ENCODE data around the gene CBLN2.

Gene CBLN2

GRCh38 chr18:72544092-72544886, at the start of gene CBLN2:
TSS of gene CBLN2 (minus strand) at chr18:72544342. CDS start at chr18:72542160, 2,182 bp downstream.
- peak; percentile 96 for DNase-seq (ENCODE audit: low spot score)

- no peak for DNase-seq (ENCODE audit: low spot score)
Measured at GRCh38 chr18:72588360-72588759, 44.2 kb upstream of the CBLN2 start.

GRCh38 chr18:72584787-72585186, 40.6 kb upstream of the CBLN2 start:
- no peak for DNase-seq (ENCODE audit: low spot score)

- DNase-seq (ENCODE audit: low spot score): no peak
Measured at GRCh38 chr18:72581976-72582375, 37.8 kb upstream of the CBLN2 start.

- DNase-seq (ENCODE audit: low spot score): no peak
Measured at GRCh38 chr18:72572896-72573295, 28.8 kb upstream of the CBLN2 start.

GRCh38 chr18:72566290-72566689, 22.1 kb upstream of the CBLN2 start:
- DNase-seq (ENCODE audit: low spot score): no peak

- no peak for DNase-seq (ENCODE audit: low spot score)
Measured at GRCh38 chr18:72555968-72556367, 11.8 kb upstream of the CBLN2 start.

- no peak for DNase-seq (ENCODE audit: low spot score)
Measured at GRCh38 chr18:72555101-72555500, 11.0 kb upstream of the CBLN2 start.

- peak; percentile 63 for DNase-seq (ENCODE audit: low spot score)
Measured at GRCh38 chr18:72543357-72544055, 636 bp downstream of the CBLN2 start.

- peak; percentile 56 for DNase-seq (ENCODE audit: low spot score)
Measured at GRCh38 chr18:72542984-72543356, 1.2 kb downstream of the CBLN2 start.

GRCh38 chr18:72542342-72542741, 1.8 kb downstream of the CBLN2 start:
- DNase-seq (ENCODE audit: low spot score): peak; percentile 60

GRCh38 chr18:72541871-72542332, 2.2 kb downstream of the CBLN2 start:
- peak; percentile 74 for DNase-seq (ENCODE audit: low spot score)

- DNase-seq (ENCODE audit: low spot score): no peak
Measured at GRCh38 chr18:72539901-72540300, 4.2 kb downstream of the CBLN2 start.

GRCh38 chr18:72530622-72531021, 13.5 kb downstream of the CBLN2 start:
- DNase-seq (ENCODE audit: low spot score): no peak

- DNase-seq (ENCODE audit: low spot score): no peak
Measured at GRCh38 chr18:72504866-72505265, 39.3 kb downstream of the CBLN2 start.

- peak; percentile 27 for DNase-seq (ENCODE audit: low spot score)
Measured at GRCh38 chr18:72502671-72503431, 41.3 kb downstream of the CBLN2 start.

- DNase-seq (ENCODE audit: low spot score): no peak
Measured at GRCh38 chr18:72492497-72492896, 51.6 kb downstream of the CBLN2 start.

All from D341Med (cell line).